ENCODE data around the gene SLC16A9.
A peak's percentile ranks its signal among the peaks of the same experiment; 100 is the strongest.

The SLC16A9 gene

DNA sequence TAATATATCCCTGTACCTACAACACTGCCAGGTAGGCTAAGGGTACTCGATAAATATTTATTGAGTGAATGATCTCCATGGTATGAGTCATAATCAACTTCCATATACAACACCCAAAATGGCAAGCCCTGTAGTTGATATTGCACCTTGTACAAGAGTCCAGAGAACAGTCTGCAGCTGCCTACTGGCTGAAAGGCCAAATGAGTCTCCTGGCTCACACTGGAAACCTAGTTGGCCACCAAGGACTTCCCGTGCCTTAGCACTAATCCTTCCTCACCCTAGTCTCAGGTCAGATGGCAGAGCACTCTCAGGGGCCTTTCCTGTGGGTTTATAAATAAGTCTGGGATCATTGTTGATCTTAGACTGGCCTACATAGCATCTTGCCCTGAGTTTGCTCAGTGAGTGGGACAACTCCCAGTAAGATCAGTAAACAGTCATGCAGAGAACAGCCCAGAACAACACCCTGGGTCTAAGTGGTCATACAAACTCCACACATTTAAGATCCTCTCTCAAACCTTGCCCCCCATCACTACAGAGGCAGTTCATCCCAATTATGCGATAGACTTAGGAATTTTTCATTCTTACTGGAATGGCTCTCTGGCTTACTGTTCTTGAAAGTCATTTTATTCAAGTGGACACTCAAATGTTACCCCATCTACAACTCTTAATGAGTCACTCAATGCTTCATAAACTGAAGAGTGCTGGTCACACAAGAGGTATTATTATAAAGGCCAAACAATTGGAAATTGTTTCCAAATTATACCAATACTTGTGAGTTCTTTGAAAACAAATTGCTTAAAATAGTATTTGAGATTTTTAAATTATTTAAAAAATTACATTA lies 14.7 kb upstream of the SLC16A9 start:
- DNase-seq (ENCODE audit: low read depth): no peak
- H3K4me3 ChIP-seq (ENCODE audit: low read depth, low read length): no peak overlapping the region

DNA sequence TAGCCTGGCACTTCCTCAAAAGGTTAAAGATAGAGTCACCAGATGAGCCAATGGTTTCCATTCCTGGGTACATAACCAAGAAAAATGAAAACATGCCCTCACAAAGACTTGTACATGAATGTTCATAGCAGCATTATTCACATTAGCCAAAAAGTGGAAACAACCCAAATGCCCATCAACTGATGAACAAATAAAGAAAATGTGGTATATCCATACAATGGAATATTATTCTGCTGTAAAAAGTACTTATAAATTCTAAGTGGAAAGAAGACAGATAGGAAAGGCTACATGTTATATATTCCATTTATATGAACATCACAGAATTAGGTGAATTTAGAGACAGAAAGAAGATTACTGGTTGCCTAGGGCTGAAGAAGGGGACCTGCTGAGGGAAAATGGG lies 10.7 kb upstream of the SLC16A9 start:
- no peak for DNase-seq (ENCODE audit: low read depth)
- H3K4me3 ChIP-seq (ENCODE audit: low read depth, low read length): no peak overlapping the region

DNA sequence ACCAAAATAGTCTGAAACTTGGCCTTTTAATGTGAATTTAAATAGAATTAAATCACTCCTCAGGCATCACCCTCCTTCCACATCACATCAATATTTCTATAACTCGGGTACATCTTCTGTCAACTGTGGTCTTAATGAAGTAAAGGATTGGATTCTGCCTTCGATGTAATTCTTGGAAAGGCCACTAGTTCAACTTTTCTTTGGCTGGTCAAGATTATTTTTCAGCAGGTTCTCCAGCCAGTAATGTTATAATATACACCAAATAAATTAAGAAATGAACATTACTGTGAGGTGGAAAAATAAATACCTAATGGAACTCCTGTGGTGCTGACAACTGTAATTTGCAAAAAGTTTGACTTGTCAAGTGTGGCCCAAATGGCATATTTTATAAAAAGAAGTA lies 9.7 kb upstream of the SLC16A9 start:
- DNase-seq (ENCODE audit: low read depth): no peak
- no peak overlapping the region for H3K4me3 ChIP-seq (ENCODE audit: low read depth, low read length)

DNA sequence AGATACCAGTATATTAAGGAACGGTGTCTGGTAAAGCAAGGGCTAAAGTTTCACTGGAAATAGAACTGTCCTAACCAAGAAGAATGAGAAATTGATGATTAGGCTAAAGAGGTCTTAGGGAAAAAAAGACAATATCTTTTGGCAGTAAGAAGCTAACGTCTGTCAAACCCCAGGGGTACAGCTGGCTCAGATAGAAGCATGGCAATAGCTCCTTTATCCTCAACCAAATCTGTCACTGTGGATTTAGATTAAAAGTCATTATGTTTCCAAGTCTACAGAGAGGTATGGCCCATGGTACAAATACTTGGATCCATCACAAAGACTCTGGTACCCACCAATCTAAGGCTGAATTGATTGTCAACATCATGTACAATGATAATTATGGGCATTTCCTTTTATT lies 8.6 kb upstream of the SLC16A9 start:
- no peak for DNase-seq (ENCODE audit: low read depth)
- H3K4me3 ChIP-seq (ENCODE audit: low read depth, low read length): no peak overlapping the region

DNA sequence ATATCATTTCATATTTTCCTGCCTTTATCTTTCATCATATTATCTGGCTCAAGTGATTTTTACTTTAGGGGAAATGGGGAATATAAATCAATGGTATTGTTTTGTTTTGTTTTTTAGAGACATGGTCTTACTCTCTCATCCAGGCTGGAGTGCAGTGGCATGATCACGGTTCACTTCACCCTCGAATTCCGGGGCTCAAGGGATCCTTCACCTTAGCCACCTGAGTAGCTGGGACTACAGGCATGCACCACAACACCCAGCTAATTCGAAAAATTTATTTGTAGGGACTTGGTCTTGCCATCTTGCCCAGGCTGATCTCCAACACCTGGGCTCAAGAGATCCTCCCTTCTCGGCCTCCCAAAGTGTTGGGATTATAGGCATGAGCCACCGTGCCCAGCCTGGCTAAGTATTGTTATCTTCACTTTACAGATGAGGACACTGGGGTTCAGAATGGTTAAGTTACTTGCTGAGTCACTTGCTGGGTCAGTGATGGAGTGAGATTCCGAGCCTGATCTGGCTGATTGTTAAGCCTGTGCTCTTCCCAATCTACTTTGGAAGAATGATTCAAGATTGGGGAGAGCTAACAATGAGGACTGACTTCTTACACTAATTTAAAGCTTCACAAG lies 3.7 kb upstream of the SLC16A9 start:
- DNase-seq (ENCODE audit: low read depth): no peak
- no peak overlapping the region for H3K4me3 ChIP-seq (ENCODE audit: low read depth, low read length)

DNA sequence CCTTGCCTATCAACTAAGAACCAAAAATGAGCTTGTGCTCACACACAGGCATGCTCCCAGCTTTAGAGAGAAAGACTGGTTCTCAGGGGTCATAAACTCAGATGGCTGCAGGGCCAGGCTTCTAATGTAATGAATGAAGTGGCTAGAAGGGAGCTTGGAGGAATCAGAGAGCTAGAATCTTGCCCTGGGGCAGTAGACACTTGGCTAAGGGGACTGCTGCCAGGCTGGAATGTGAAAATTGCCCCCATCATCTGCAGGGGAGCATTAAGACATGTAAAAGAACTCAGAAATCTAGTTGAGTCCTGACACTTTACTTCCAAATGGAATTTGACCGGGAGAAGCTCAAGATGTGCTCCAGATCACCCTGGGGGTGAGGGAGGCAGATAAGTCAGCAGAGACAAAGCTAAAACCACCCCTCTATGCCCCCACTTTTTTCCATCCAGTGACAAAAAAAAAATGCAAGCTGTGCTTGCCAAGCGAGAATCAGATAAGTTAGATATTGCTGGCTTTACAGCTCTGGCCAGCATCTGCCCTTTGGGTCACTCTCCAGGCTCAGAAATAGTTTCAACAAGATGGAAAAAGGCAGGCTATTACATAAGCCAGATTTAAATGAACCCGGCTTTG lies 2.3 kb upstream of the SLC16A9 start:
- no peak for DNase-seq (ENCODE audit: low read depth)
- no peak overlapping the region for H3K4me3 ChIP-seq (ENCODE audit: low read depth, low read length)

DNA sequence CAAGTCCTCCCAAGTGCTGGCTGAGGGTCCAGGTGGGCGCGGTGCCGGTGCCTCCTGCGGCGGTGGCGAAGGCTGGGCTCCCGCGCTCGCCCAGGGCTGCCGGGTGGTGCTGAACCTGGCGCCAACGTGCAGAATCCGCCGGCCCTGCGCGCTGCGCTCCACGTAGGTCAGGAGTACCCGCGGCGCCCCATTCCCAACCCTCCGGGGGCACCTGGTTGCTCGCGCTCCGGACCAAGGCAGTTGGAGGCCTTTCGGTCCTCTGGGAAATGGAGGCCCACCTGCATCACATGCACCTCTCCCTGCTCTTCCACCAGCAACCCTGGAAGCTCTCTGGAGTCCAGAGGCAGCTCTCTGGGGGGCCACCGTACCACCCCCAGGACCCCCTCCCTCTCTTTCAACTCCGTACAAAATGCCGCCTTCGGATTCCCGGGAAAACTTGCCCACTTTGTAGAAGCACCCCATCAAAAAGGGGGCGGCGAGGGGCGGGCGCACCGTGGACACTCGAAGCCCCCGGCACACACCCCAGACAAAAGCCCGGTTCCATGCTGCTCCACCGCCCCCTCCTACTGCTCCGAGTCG lies 745 bp downstream of the SLC16A9 start:
- DNase-seq (ENCODE audit: low read depth): no peak
- peak overlapping the region; percentile 67 for H3K4me3 ChIP-seq (ENCODE audit: low read depth, low read length)

DNA sequence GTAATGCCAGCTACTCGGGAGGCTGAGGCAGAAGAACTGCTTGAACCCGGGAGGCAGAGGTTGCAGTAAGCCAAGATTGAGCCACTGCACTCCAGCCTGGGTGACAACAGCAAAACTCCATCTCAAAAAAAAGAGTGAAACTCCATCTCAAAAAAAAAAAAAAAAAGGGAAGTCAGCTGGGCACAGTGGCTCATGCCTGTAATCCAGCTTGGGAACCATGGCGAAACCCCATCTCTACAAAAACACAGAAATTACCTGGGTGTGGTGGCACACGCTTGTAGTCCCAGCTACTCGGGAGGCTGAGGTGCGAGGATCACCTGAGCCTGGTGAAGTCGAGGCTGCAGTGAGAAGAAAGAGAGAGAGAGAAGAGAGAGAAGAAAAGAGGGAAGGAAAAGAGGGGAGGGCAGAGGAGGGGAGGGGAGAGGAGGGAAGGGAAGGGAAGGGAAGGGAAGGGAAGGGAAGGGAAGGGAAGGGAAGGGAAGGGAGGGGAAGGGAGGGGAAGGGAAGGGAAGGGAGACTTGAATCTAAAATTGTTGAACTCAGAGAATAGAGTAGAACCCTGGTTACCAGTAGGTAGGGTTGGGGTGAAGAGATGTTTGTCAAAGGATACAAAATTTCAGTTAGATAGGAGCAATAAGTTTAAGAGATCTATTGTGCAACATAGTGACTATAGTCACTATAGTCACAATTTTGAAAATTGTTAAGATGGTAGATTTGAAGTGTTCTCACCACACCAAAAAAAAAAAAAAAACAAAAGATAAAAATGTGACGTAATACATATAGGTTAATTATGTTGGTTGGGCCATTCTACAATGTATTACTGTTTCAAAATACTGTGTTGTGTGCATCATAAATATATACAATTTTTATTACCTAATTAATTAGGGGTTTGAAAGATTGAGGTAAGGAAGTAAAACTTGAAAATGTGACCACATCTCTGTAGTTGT lies 2.5 kb downstream of the SLC16A9 start:
- no peak for DNase-seq (ENCODE audit: low read depth)

DNA sequence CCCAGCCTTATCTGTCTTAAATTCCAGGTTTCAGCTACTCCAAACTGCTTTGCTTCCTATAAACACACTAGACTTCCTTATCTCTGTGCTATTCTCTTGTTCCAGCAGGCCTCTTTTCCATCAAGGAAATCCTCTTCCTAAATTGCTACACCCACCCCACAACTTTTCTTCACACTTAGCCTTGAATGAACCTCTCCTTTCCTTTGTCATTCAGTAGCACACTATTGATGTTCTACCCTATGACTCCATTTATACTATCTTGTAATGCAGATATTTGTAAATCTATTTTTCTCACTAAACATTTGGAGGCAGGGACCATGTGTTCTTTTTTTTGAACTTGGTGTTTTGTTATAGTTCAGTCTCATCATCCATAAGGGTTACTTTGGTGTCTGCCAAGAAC lies 3.7 kb downstream of the SLC16A9 start:
- DNase-seq (ENCODE audit: low read depth): no peak
- no peak overlapping the region for H3K4me3 ChIP-seq (ENCODE audit: low read depth, low read length)

More for the DNA sequence above, 2.5 kb downstream of the SLC16A9 start:
- no peak overlapping the region for H3K4me3 ChIP-seq (ENCODE audit: low read depth, low read length)

DNA sequence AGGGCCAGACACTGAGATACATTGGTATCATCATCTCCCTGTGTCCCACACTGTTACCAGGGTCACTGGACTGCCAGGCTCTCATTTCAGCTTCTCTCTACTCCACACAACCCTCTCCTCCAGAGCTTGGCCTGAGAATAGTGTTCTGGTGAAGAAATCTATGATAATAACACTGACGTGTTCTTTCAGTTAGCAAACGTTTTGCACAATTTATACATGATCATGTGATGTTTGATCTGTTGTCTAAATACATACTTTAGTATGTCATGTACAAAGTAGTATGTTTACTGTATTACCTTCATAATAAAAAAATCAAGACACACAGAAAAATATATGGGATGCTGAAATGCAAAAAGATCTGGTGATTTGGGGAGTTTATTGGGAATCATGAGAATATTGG lies 5.0 kb downstream of the SLC16A9 start:
- no peak overlapping the region for H3K4me3 ChIP-seq (ENCODE audit: low read depth, low read length)
- DNase-seq (ENCODE audit: low read depth): no peak

DNA sequence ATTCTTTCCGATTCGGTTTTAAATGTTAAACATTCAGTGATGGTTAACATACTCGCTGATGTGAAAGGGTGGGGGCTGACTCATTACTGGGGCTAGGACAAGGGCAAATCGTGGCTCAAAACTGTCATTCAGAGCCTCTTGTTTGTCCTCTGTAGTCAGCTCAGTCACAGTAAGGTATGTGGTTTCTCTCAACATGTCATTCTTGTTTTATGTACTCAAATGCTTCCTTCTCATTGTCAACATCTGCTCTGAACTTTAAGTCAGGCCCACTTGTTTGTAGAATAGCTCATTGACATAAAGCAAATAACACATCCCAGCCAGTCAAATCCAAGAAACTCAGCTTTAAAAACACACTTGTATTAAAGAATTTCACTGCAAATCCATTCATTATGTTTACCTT lies 7.3 kb downstream of the SLC16A9 start:
- no peak for DNase-seq (ENCODE audit: low read depth)

DNA sequence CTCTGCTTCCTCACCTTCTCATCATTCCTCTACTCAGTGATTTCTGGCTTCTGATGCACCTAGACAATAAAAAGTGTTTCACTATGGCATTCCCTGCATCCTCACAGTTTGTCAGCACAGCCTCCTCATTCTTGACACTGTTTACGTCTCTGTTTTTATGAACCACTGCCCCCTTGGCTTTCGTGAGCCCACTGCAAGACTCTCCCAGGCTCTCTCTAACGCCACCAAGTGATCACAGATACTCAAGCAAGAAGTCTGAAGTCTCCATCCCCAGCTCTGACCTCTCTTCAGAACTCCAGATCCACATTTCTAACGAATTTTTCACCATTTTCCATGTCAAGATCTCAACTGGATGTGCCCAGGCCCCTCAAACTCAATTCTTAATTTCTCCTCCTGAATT lies 8.9 kb downstream of the SLC16A9 start:
- no peak for DNase-seq (ENCODE audit: low read depth)
- H3K4me3 ChIP-seq (ENCODE audit: low read depth, low read length): no peak overlapping the region

More for the DNA sequence above, 7.3 kb downstream of the SLC16A9 start:
- no peak overlapping the region for H3K4me3 ChIP-seq (ENCODE audit: low read depth, low read length)

DNA sequence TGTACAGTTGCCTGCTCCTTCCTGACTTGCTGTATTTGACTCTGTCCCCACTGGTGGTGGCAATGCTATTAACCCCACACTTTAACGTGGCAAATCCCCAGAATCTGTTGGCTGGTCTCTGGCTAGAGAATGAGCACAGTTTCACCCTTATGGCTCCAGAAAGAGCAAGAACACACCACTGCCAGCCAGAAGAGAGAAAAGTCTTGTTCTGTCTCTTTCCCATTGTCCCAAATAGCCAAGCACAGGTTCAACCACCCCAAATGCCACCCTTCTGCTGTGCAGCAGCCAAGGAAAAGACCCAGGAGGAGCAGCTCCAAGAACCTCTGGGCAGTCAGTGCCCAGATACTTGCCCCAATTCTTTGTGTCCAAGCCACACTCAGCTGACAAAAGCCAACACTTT lies 11.3 kb downstream of the SLC16A9 start:
- DNase-seq (ENCODE audit: low read depth): no peak
- H3K4me3 ChIP-seq (ENCODE audit: low read depth, low read length): no peak overlapping the region

DNA sequence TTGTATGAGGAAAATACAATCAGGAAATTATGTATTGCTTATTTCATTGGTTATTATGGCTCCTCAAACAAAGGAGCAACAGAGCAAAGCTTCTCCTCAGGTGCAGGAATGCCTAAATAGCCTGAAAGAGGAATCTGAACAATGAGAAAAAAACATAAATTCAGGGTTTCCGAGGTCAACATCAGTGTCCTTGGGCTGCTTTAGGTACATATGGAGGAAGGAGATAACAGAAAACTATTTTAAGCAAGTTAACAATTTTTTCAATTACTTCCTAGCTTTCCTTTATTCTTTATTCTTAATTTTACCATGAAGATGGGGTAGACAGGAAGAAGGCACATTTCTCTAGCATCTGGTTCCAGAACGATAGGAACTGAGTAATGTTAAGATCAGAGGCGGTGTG lies 14.0 kb downstream of the SLC16A9 start:
- DNase-seq (ENCODE audit: low read depth): no peak

DNA sequence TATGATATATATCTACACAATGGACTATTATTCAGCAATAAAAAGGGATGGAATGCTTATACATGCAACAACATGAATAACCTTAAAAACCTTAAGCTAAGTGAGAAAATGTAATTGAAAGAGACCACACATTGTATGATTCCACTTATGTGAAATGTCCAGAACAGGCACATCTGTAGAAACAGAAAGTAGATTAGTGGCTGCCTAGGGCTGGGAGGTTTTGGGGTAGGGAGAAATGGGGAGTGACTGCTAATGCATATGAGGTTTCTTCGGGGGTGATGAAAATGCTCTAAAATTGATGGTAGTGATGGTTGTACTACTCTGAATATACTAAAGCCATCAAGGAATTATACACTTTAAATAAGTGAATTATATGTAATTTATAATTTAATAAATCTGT lies 14.7 kb downstream of the SLC16A9 start:
- H3K4me3 ChIP-seq (ENCODE audit: low read depth, low read length): no peak overlapping the region
- DNase-seq (ENCODE audit: low read depth): no peak

More for the DNA sequence above, 14.0 kb downstream of the SLC16A9 start:
- no peak overlapping the region for H3K4me3 ChIP-seq (ENCODE audit: low read depth, low read length)

DNA sequence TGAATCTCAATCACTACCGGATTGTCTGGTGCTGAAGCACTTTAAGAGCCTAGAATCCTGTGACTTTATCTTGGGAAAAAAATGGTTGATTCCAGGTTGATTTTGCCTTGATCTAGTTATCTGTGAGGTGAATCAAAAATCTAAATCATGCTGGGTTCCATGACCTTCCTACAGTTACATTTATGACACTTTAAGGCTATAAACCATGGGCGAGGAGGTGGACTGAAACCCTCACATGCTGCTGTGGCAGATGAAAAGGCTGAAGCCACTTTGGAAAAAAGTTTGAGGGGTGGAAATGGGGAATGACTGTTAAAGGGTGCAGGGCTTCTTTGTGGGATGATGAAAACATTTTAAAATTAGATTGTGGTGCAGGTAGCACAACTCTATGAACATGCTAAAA lies 17.5 kb downstream of the SLC16A9 start:
- no peak for DNase-seq (ENCODE audit: low read depth)
- H3K4me3 ChIP-seq (ENCODE audit: low read depth, low read length): no peak overlapping the region

DNA sequence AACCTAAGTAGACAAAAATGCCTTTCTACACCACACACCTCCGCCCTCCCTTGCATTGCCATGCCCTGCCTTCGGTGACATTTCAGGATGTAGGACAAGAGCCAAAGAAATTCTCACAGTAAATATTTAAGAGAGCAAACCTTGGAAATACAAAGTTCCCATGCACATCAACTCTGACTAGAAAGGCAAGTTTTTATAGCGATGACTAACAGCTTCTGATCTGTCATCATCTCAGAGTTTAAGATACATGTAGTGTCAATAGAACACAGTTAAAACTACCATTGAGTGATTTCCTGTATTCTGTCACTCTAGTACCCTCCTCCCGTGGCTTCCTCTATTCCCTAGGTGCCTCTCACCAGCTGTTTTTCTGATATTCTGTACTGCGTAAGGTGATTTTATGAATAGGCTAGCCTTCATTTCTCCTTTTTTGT lies 20.7 kb downstream of the SLC16A9 start:
- no peak for DNase-seq (ENCODE audit: low read depth)
- H3K4me3 ChIP-seq (ENCODE audit: low read depth, low read length): no peak overlapping the region

DNA sequence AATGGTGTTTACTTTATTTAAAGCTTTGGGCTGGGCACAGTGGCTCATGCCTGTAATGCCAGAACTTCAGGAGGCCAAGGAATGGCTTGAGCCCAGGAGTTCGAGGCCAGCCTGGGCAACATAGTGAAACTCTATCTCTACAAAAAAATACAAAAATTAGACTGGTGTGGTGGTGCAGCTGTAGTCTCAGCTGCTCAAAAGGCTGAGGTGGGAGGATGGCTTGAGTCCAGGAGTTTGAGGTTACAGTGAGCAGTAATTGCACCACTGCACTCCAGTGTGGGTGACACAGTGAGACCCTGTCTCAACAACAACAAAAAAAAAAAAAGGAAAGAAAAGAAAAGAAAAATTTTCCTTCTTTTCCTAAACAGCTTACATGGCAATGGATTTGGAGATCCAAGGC lies 22.0 kb downstream of the SLC16A9 start:
- H3K4me3 ChIP-seq (ENCODE audit: low read depth, low read length): no peak overlapping the region
- no peak for DNase-seq (ENCODE audit: low read depth)

DNA sequence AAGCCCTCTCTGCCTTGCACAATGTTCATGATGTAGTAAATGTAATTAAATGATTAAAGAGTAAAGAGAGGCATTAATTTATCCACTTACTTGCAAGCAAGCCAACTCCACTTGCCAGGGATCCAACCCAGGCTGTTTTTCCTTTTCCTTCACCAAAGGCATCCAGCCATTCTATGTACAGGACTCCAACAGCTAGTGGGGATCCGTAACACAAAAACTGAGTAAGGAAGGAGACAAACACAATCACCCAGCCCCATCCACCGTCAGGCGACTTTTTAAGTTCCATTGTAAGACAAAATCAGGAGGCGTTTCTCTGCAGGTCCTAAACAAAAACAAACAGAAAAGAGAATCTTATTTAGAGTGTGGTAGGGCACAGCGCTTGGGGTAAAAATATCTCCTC lies 25.6 kb downstream of the SLC16A9 start:
- no peak overlapping the region for H3K4me3 ChIP-seq (ENCODE audit: low read depth, low read length)
- DNase-seq (ENCODE audit: low read depth): no peak

Measured in skeletal muscle cell (primary cell).